Spleen (tissue), 11 donors: ENCODE measurements around the gene SLC10A1. TPM values are rescaled to one million over a fixed set of nuclear protein-coding genes. Genes with fewer than 3 reads are reported as not detected.

ENCODE experiments used
- DNase-seq: peaks from one replicate; pipeline ENCODE4 v3.0.0-alpha.2; 2020
- H3K27ac ChIP-seq, 8 donors: fragments of 200-600 bp; sonication (generic) in 7 of 8; 1 replicate in 4 of 8; 2 replicates in 4 of 8; pipeline versions ENCODE4 v1.5.0 to v1.8.0; 2016 to 2021; ENCODE audit warnings: inconsistent platforms in 4 of 8, mild to moderate bottlenecking in 4 of 8, moderate library complexity in 1 of 8
- H3K27me3 ChIP-seq, 7 donors: fragments of 200-600 bp; sonication (generic) in 6 of 7; replicated peaks in 1 of 7; 1 replicate in 4 of 7; 2 replicates in 3 of 7; pipeline versions ENCODE4 v1.5.0 to v1.8.0; 2016 to 2021; ENCODE audit warnings: inconsistent platforms in 3 of 7, mild to moderate bottlenecking in 1 of 7
- H3K36me3 ChIP-seq, 6 donors: fragments of 200-600 bp; sonication (generic) in 5 of 6; 1 replicate in 4 of 6; 2 replicates in 2 of 6; pipeline versions ENCODE4 v1.5.0 to v1.8.0; 2016 to 2021; ENCODE audit warnings: inconsistent platforms in 2 of 6
- H3K4me1 ChIP-seq, 6 donors: fragments of 200-600 bp; sonication (generic) in 5 of 6; 1 replicate in 3 of 6; 2 replicates in 3 of 6; pipeline versions ENCODE4 v1.5.0 to v1.8.0; 2016 to 2021; ENCODE audit warnings: inconsistent platforms in 3 of 6
- H3K4me3 ChIP-seq, 8 donors: fragments of 200-600 bp; sonication (generic) in 7 of 8; 1 replicate in 4 of 8; 2 replicates in 4 of 8; pipeline versions ENCODE4 v1.5.0 to v1.8.0; 2016 to 2021; ENCODE audit warnings: inconsistent platforms in 4 of 8, mild to moderate bottlenecking in 4 of 8, moderate library complexity in 2 of 8
- H3K9me3 ChIP-seq, 8 donors: fragments of 200-600 bp; sonication (generic) in 7 of 8; 1 replicate in 4 of 8; 2 replicates in 4 of 8; pipeline versions ENCODE4 v1.5.0 to v1.8.0; 2016 to 2021; ENCODE audit warnings: inconsistent platforms in 4 of 8
- POLR2A ChIP-seq, 3 donors: fragments of 450-650 bp; IDR thresholded peaks; one replicate each; pipeline ENCODE4 v1.5.1; 2017; ENCODE audit warnings: antibody characterized with exemption in 3 of 3, mild to moderate bottlenecking in 1 of 3
- POLR2AphosphoS5 ChIP-seq, 3 donors: sonication (generic); formaldehyde crosslinking; IDR thresholded peaks; one replicate each; pipeline ENCODE4 v1.5.1; 2017; ENCODE audit warnings: antibody characterized with exemption in 3 of 3
- WGBS, 5 donors: extraction: QIAGEN DNeasy Blood & Tissue Kit in 3 of 5; methylation state at CpG; one replicate each; pipeline versions ENCODE4 v1.1.5 to v1.1.7; 2013 to 2018; 5-methylcytosine and 5-hydroxymethylcytosine counted together
- intact Hi-C: fragments of 100-400 bp; cut with DNase I; formaldehyde crosslinking; loops from one replicate; pipeline ENCODE4 v1.15.0; 2023; ENCODE audit warnings: low total_unique reads
- polyA plus RNA-seq, 3 donors: library from polyadenylated mRNA; stranded (reverse); fragments of 200-250 nt; gene quantifications; one replicate each; pipeline ENCODE4 v1.2.1, GENCODE V29; 2013
- total RNA-seq, 7 donors: library from RNA; depleted of rRNA in 3 of 7; stranded (reverse); fragments of >200 nt in 3 of 7; fragmentation: NEBNext Ultra II Directional in 4 of 7; extraction: Animal tissue kit (Norgen Biotek cat#: 25700) in 4 of 7; gene quantifications; one replicate each; pipeline versions ENCODE4 v1.1.0 to v1.2.1, GENCODE V29; 2016 to 2021
- TF ChIP-seq, protein P1 (sequence below), 11 experiments: fragments of 200-600 bp in 7 of 11; fragments of 450-650 bp in 4 of 11; sonication (generic) in 4 of 11; IDR thresholded peaks in 8 of 11; conservative IDR thresholded peaks in 3 of 11; 1 replicate in 7 of 11; 2 replicates in 4 of 11; pipeline versions ENCODE4 v1.4.0 to v1.8.0; 2016 to 2021; ENCODE audit warnings: antibody characterized with exemption in 11 of 11, inconsistent platforms in 4 of 11, mild to moderate bottlenecking in 1 of 11
- donor health status: healthy with polysubstance abuse.
- donor health status: DM: no; HTN: no; CAD: no; lungs with moderate emphysema.
- donor health status: DM: no; HTN: no; CAD: no.
- donor health status: Bipolar disorder and iron deficiency.
- donor health status: healthy.
- donor health status: DM: no; HTN: no; CAD: no.
- donor health status: DM: yes; HTN: yes; CAD: no.

The SLC10A1 gene
- total and polyA plus RNA-seq, 10 donors = not detected

GRCh38 chr14:69838881-69839416 is 41.9 kb upstream of the SLC10A1 start:
- 53 to 57% (median 55%) methylated on average over 3 of the region's 3 CpGs for WGBS, 5 donors
- intact Hi-C loops = no loop called here
- H3K9me3 ChIP-seq = no peaks in the 10 kb centered on the region
- H3K27me3 ChIP-seq = peaks cover 0 to 23% (median 0%) of the 10 kb centered on the region in 7 donors
- H3K36me3 ChIP-seq = no peaks in the 10 kb centered on the region
- no peak for DNase-seq
- no peak overlapping the region for H3K4me3 ChIP-seq
- TF ChIP-seq, protein P1, sequence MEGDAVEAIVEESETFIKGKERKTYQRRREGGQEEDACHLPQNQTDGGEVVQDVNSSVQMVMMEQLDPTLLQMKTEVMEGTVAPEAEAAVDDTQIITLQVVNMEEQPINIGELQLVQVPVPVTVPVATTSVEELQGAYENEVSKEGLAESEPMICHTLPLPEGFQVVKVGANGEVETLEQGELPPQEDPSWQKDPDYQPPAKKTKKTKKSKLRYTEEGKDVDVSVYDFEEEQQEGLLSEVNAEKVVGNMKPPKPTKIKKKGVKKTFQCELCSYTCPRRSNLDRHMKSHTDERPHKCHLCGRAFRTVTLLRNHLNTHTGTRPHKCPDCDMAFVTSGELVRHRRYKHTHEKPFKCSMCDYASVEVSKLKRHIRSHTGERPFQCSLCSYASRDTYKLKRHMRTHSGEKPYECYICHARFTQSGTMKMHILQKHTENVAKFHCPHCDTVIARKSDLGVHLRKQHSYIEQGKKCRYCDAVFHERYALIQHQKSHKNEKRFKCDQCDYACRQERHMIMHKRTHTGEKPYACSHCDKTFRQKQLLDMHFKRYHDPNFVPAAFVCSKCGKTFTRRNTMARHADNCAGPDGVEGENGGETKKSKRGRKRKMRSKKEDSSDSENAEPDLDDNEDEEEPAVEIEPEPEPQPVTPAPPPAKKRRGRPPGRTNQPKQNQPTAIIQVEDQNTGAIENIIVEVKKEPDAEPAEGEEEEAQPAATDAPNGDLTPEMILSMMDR (IDR thresholded peaks at IDR 0.05 in 8 of 11, conservative IDR thresholded peaks at IDR 0.05 in 3 of 11) = no peak
- TF ChIP-seq POLR2AphosphoS5 (IDR thresholded peaks at IDR 0.05) = no peak
- TF ChIP-seq POLR2A (IDR thresholded peaks at IDR 0.05) = no peak
- H3K4me1 ChIP-seq = no peaks in the 10 kb centered on the region
- no peak overlapping the region for H3K27ac ChIP-seq

DNA sequence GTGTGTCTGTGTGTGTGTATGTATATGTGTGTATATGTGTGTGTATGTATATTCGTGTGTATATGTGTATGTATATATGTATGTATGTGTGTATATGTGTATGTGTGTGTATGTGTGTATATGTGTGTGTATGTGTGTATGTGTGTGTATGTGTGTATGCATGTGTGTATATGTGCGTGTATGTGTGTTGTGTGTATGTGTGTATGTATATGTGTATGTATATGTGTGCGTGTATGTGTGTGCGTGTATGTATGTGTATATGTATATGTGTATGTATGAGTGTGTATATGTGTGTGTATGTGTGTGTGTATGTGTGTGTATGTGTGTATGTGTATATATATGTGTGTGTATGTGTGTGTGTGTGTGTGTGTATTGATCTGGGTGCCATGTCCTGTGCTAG is 31.8 kb upstream of the SLC10A1 start:
- DNase-seq = no peak
- WGBS, 5 donors = 75 to 93% (median 89%) methylated on average over 4 of the region's 4 CpGs
- peaks cover 0 to 15% (median 1%) of the 10 kb centered on the region in 8 donors for H3K9me3 ChIP-seq
- H3K27me3 ChIP-seq = no peaks in the 10 kb centered on the region
- H3K4me1 ChIP-seq = no peaks in the 10 kb centered on the region
- H3K4me3 ChIP-seq = no peak overlapping the region
- intact Hi-C loops = no loop called here
- H3K27ac ChIP-seq = no peak overlapping the region
- no peak for TF ChIP-seq POLR2A (IDR thresholded peaks at IDR 0.05)
- TF ChIP-seq, protein P1 (IDR thresholded peaks at IDR 0.05 in 8 of 11, conservative IDR thresholded peaks at IDR 0.05 in 3 of 11) = no peak
- no peak for TF ChIP-seq POLR2AphosphoS5 (IDR thresholded peaks at IDR 0.05)
- no peaks in the 10 kb centered on the region for H3K36me3 ChIP-seq

GRCh38 chr14:69828354-69828753 is 31.3 kb upstream of the SLC10A1 start:
- no peaks in the 10 kb centered on the region for H3K4me1 ChIP-seq

GRCh38 chr14:69827560-69827959 is 30.5 kb upstream of the SLC10A1 start:
- WGBS, 5 donors = 56 to 83% (median 68%) methylated on average over 4 of the region's 4 CpGs
- TF ChIP-seq, protein P1 (IDR thresholded peaks at IDR 0.05 in 8 of 11, conservative IDR thresholded peaks at IDR 0.05 in 3 of 11) = no peak
- TF ChIP-seq POLR2AphosphoS5 (IDR thresholded peaks at IDR 0.05) = no peak
- no peak for DNase-seq
- H3K4me3 ChIP-seq = no peak overlapping the region
- H3K4me1 ChIP-seq = no peaks in the 10 kb centered on the region
- H3K9me3 ChIP-seq = peaks cover 0 to 15% (median 1%) of the 10 kb centered on the region in 8 donors
- H3K27me3 ChIP-seq = no peaks in the 10 kb centered on the region
- H3K27ac ChIP-seq = no peak overlapping the region
- intact Hi-C loops = no loop called here
- H3K36me3 ChIP-seq = no peaks in the 10 kb centered on the region

More at GRCh38 chr14:69828354-69828753, 31.3 kb upstream of the SLC10A1 start:
- H3K27ac ChIP-seq = no peak overlapping the region
- intact Hi-C loops = no loop called here
- no peaks in the 10 kb centered on the region for H3K27me3 ChIP-seq
- TF ChIP-seq POLR2A (IDR thresholded peaks at IDR 0.05) (no peak), POLR2AphosphoS5 (IDR thresholded peaks at IDR 0.05) (no peak)
- TF ChIP-seq, protein P1 (IDR thresholded peaks at IDR 0.05 in 8 of 11, conservative IDR thresholded peaks at IDR 0.05 in 3 of 11) = no peak
- DNase-seq = no peak
- H3K4me3 ChIP-seq = no peak overlapping the region
- no peaks in the 10 kb centered on the region for H3K36me3 ChIP-seq
- H3K9me3 ChIP-seq = peaks cover 0 to 15% (median 1%) of the 10 kb centered on the region in 8 donors
- 85 to 93% (median 87%) methylated on average over 3 of the region's 3 CpGs for WGBS, 5 donors
